Activated naive CD8-positive, alpha-beta T cell treated with anti-CD3 and anti-CD28 coated beads, Interleukin-2, amount 50 U/mL, for 24 hours (primary cell): ENCODE results near the gene LTBP4.

Experiments used
- ATAC-seq: fragments of 150-1000 bp; cut with Tn5 transposase; one replicate; pipeline ENCODE4 v1.10.0; 2021
- DNase-seq: peaks from one replicate; pipeline ENCODE4 v3.0.0; 2021
- H3K27ac Mint-ChIP-seq: one replicate; pipeline ENCODE4 v1.8.0; 2021; ENCODE audit warnings: mild to moderate bottlenecking, mixed read lengths
- H3K27me3 Mint-ChIP-seq: one replicate; pipeline ENCODE4 v1.8.0; 2021; ENCODE audit warnings: mixed read lengths
- H3K36me3 Mint-ChIP-seq: one replicate; pipeline ENCODE4 v1.8.0; 2021; ENCODE audit warnings: low read depth, mixed read lengths
- H3K4me1 Mint-ChIP-seq: one replicate; pipeline ENCODE4 v1.8.0; 2021; ENCODE audit warnings: mixed read lengths
- H3K4me3 Mint-ChIP-seq: one replicate; pipeline ENCODE4 v1.8.0; 2021; ENCODE audit warnings: mild to moderate bottlenecking, moderate library complexity, mixed read lengths
- H3K9me3 Mint-ChIP-seq: one replicate; pipeline ENCODE4 v1.8.0; 2021; ENCODE audit warnings: mixed read lengths

LTBP4 gene

GRCh38 chr19:40570313-40571004, 30.7 kb upstream of the LTBP4 start:
- ATAC-seq (peak; percentile 87), DNase-seq (peak; percentile 93)
- H3K27me3 Mint-ChIP-seq: peaks cover 30% of the 10 kb centered on the region

GRCh38 chr19:40571005-40571318, 30.2 kb upstream of the LTBP4 start:
- Mint-ChIP-seq H3K4me1 (peaks cover 18% of the 10 kb centered on the region), H3K27me3 (peaks cover 30% of the 10 kb centered on the region), H3K36me3 (no peaks in the 10 kb centered on the region), H3K27ac (peak overlapping the region; percentile 77), H3K4me3 (peak overlapping the region; percentile 63), H3K9me3 (peaks cover 4% of the 10 kb centered on the region)
- ATAC-seq: no peak
- no peak for DNase-seq

More at GRCh38 chr19:40570313-40571004, 30.7 kb upstream of the LTBP4 start:
- no peaks in the 10 kb centered on the region for H3K36me3 Mint-ChIP-seq
- peak overlapping the region; percentile 63 for H3K4me3 Mint-ChIP-seq
- peak overlapping the region; percentile 77 for H3K27ac Mint-ChIP-seq
- H3K4me1 Mint-ChIP-seq: peaks cover 16% of the 10 kb centered on the region
- H3K9me3 Mint-ChIP-seq: peaks cover 4% of the 10 kb centered on the region

DNA sequence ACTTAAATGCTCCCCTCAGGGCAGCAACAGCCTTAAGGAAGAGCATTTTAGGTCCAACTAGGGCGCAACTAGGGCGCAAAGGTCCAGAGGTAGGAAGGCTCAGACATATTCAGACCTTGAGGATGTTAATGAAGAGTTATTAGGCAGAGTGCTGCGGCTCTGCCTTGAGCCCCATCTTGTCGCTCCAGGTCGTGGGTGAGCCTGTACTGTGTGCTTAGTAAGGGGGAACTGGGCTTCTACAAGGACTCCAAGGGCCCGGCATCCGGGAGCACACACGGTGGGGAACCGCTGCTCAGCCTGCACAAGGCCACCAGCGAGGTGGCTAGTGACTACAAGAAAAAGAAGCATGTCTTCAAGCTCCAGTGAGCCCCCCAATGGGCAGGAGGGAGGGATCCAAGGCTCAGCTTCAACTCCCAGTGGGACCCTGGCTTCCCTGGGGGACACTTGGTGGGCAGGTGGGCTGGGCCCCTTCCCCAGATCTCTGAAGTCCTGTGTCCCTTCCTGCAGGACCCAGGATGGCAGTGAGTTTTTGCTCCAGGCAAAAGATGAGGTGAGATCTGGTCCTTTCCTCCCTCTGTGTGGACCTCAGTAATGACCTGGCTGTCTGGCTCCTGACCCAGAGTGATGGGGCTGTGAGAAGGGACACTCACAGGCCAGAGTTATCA, 29.2 kb upstream of the LTBP4 start:
- H3K4me3 Mint-ChIP-seq: no peak overlapping the region
- peaks cover 23% of the 10 kb centered on the region for H3K27me3 Mint-ChIP-seq
- no peak overlapping the region for H3K27ac Mint-ChIP-seq
- DNase-seq (no peak), ATAC-seq (no peak)
- H3K9me3 Mint-ChIP-seq: peaks cover 4% of the 10 kb centered on the region
- no peaks in the 10 kb centered on the region for H3K36me3 Mint-ChIP-seq
- H3K4me1 Mint-ChIP-seq: peaks cover 19% of the 10 kb centered on the region

DNA sequence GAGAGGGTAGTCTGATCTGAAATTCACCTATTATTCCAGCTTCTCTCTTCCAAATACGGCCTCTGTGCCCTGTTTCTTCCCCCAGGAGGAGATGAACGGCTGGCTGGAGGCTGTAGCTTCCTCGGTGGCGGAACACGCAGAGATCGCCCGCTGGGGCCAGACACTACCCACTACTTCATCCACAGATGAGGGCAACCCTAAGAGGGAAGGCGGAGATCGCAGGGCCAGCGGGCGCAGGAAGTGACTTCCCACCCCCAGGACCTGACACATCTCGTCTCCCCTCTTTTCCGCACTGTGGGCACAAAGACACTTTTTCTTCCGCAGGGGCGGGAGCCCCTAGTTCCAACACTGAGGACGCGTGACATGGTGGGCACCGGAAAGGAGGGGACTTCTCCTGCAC, 25.8 kb upstream of the LTBP4 start:
- no peak for ATAC-seq
- DNase-seq: no peak
- H3K4me1 Mint-ChIP-seq: peaks cover 25% of the 10 kb centered on the region
- peak overlapping the region; percentile 45 for H3K4me3 Mint-ChIP-seq
- peaks cover 4% of the 10 kb centered on the region for H3K9me3 Mint-ChIP-seq
- peaks cover 4% of the 10 kb centered on the region for H3K36me3 Mint-ChIP-seq
- no peak overlapping the region for H3K27ac Mint-ChIP-seq
- H3K27me3 Mint-ChIP-seq: no peaks in the 10 kb centered on the region

GRCh38 chr19:40576151-40576584, 25.0 kb upstream of the LTBP4 start:
- ATAC-seq: peak; percentile 23
- Mint-ChIP-seq H3K27ac (peak overlapping the region; percentile 82), H3K27me3 (no peaks in the 10 kb centered on the region), H3K4me3 (peak overlapping the region; percentile 85), H3K9me3 (no peaks in the 10 kb centered on the region), H3K4me1 (peaks cover 19% of the 10 kb centered on the region), H3K36me3 (peaks cover 8% of the 10 kb centered on the region)
- peak; percentile 41 for DNase-seq

DNA sequence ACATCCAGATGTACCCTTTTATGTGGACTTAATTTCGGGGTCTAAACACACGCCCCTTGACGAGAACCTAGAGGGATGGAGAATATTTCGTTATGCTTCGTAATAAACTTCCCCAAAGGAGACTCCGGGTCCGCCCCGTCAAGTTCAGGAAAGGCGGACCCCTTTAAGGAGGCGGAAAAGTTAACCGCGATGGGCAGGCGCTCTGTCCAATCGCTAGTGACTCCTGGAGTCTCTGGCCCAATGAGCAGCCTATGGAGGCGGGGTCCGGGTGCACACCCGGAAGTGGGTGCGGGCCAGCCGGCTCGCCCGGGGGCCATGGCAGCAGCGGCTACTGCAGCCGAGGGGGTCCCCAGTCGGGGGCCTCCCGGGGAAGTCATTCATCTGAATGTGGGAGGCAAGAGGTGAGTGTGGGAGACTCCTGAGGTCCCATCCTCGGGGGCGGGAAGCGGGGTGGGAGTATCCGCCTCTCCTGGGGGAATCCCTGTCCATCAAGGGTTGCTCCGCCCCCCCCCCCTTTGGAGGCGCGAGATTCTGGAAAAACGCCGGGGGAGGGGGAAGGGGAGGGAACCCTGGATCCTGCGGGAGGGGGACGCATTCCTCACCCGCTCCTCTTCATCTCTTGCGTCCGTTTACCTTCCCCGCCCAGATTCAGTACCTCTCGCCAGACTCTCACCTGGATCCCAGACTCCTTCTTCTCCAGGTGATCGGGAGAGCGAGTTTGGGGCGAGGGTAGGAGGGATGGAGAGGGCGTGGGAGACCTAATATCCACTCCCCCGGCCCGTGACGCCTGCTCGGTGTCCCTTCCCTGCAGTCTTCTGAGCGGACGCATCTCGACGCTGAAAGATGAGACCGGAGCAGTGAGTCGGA, 24.4 kb upstream of the LTBP4 start, which contains the start of gene SHKBP1:
Gene SHKBP1, plus strand, starts transcription at position 289 of the 867 bp plus-strand sequence. Its CDS starts 27 bp downstream, at position 316.
- H3K36me3 Mint-ChIP-seq: peaks cover 12% of the 10 kb centered on the region
- peak within 1 kb of the TSS; percentile 82 for H3K27ac Mint-ChIP-seq
- DNase-seq (peak; percentile 93), ATAC-seq (peak; percentile 100)
- H3K4me3 Mint-ChIP-seq: peak within 1 kb of the TSS; percentile 85
- H3K9me3 Mint-ChIP-seq: no peaks in the 10 kb centered on the region
- no peaks in the 10 kb centered on the region for H3K27me3 Mint-ChIP-seq
- peaks cover 19% of the 10 kb centered on the region for H3K4me1 Mint-ChIP-seq

- H3K27me3 Mint-ChIP-seq: no peaks in the 10 kb centered on the region
- H3K9me3 Mint-ChIP-seq: no peaks in the 10 kb centered on the region
- H3K4me1 Mint-ChIP-seq: peaks cover 19% of the 10 kb centered on the region
- H3K4me3 Mint-ChIP-seq: peak overlapping the region; percentile 85
- H3K36me3 Mint-ChIP-seq: peaks cover 16% of the 10 kb centered on the region
- H3K27ac Mint-ChIP-seq: no peak overlapping the region
- DNase-seq (no peak), ATAC-seq (no peak)
Measured at GRCh38 chr19:40578442-40578908, 22.7 kb upstream of the LTBP4 start.

GRCh38 chr19:40580619-40581018, 20.6 kb upstream of the LTBP4 start:
- Mint-ChIP-seq H3K4me1 (peaks cover 23% of the 10 kb centered on the region), H3K36me3 (peaks cover 18% of the 10 kb centered on the region), H3K27ac (no peak overlapping the region)

GRCh38 chr19:40581531-40581930, 19.6 kb upstream of the LTBP4 start:
- Mint-ChIP-seq H3K9me3 (no peaks in the 10 kb centered on the region), H3K4me1 (peaks cover 23% of the 10 kb centered on the region), H3K27ac (no peak overlapping the region), H3K36me3 (peaks cover 23% of the 10 kb centered on the region), H3K27me3 (no peaks in the 10 kb centered on the region), H3K4me3 (no peak overlapping the region)
- ATAC-seq (no peak), DNase-seq (no peak)

More at GRCh38 chr19:40580619-40581018, 20.6 kb upstream of the LTBP4 start:
- DNase-seq (no peak), ATAC-seq (no peak)
- H3K9me3 Mint-ChIP-seq: no peaks in the 10 kb centered on the region
- H3K27me3 Mint-ChIP-seq: no peaks in the 10 kb centered on the region
- H3K4me3 Mint-ChIP-seq: no peak overlapping the region

- Mint-ChIP-seq H3K36me3 (peaks cover 29% of the 10 kb centered on the region), H3K9me3 (no peaks in the 10 kb centered on the region), H3K4me3 (no peak overlapping the region), H3K4me1 (peaks cover 22% of the 10 kb centered on the region), H3K27ac (no peak overlapping the region), H3K27me3 (no peaks in the 10 kb centered on the region)
- ATAC-seq (no peak), DNase-seq (no peak)
Measured at GRCh38 chr19:40582467-40582866, 18.7 kb upstream of the LTBP4 start.

DNA sequence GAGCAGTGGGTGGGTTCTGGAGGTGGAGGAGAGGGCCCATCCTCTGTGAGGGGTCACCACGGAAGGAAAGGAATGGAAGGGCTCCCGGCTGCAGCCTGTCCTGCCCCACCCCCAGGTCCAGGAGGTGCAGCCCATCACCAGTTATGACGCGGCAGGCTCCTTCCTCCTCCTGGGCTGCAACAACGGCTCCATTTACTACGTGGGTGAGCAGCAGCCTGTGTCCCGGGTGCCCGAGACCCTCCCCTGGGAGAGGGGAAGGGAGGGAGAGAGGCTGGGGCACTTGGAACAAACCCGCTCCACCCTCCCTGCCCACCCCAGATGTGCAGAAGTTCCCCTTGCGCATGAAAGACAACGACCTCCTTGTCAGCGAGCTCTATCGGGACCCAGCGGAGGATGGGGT, 17.9 kb upstream of the LTBP4 start:
- peaks cover 26% of the 10 kb centered on the region for H3K36me3 Mint-ChIP-seq
- peaks cover 14% of the 10 kb centered on the region for H3K4me1 Mint-ChIP-seq
- ATAC-seq: no peak

DNA sequence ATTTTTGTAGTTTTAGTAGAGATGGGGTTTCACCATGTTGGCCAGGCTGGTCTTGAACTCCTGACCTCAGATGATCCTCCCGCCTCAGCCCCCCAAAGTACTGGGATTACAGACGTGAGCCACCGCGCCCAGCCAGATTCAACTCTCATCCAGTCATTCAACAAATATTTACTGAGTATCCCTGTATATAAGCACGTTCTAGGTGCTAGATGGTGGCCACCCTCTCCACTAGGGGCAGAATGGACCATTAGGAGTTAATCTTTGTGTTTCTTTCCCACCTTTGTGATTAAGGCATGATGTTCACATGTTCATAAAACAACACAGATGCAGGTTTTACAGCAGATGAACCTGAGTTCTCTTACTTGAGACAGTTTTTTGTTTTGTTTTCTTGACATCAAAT, 17.2 kb upstream of the LTBP4 start:
- H3K36me3 Mint-ChIP-seq: peaks cover 28% of the 10 kb centered on the region
- ATAC-seq: no peak
- H3K4me1 Mint-ChIP-seq: peaks cover 10% of the 10 kb centered on the region
- H3K27ac Mint-ChIP-seq: no peak overlapping the region
- no peaks in the 10 kb centered on the region for H3K9me3 Mint-ChIP-seq
- H3K4me3 Mint-ChIP-seq: no peak overlapping the region
- H3K27me3 Mint-ChIP-seq: no peaks in the 10 kb centered on the region
- DNase-seq: no peak

More for the DNA sequence above, 17.9 kb upstream of the LTBP4 start:
- H3K27me3 Mint-ChIP-seq: no peaks in the 10 kb centered on the region
- H3K4me3 Mint-ChIP-seq: no peak overlapping the region
- no peak overlapping the region for H3K27ac Mint-ChIP-seq
- no peak for DNase-seq
- no peaks in the 10 kb centered on the region for H3K9me3 Mint-ChIP-seq

GRCh38 chr19:40585241-40585981, 15.8 kb upstream of the LTBP4 start:
- H3K36me3 Mint-ChIP-seq: peaks cover 26% of the 10 kb centered on the region
- H3K4me1 Mint-ChIP-seq: peaks cover 10% of the 10 kb centered on the region
- no peak overlapping the region for H3K27ac Mint-ChIP-seq
- no peak overlapping the region for H3K4me3 Mint-ChIP-seq
- H3K9me3 Mint-ChIP-seq: no peaks in the 10 kb centered on the region
- H3K27me3 Mint-ChIP-seq: no peaks in the 10 kb centered on the region
- no peak for DNase-seq
- ATAC-seq: no peak

DNA sequence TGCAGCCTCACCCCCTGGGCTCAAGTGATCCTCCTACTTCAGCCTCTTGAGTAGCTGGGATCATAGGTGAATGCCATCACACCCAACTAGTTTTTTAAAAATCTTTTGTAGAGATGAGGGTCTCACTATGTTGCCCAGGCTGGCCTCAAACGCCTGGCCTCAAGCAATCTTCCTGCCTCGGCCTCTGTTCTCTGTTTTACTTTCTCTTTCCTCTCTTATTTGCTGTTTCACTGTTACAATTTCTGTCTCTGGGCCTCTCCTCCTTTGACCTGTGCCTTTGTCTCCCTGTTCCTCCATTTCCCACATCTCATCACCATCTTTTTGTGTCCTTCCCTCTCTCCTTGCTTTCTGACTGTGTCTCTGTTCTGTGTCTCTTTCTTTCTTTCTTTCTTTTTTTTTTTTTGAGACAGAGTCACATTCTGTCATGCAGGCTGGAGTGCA, 15.2 kb upstream of the LTBP4 start:
- Mint-ChIP-seq H3K4me3 (no peak overlapping the region), H3K9me3 (no peaks in the 10 kb centered on the region), H3K27ac (no peak overlapping the region), H3K36me3 (peaks cover 23% of the 10 kb centered on the region), H3K4me1 (peaks cover 10% of the 10 kb centered on the region), H3K27me3 (no peaks in the 10 kb centered on the region)
- ATAC-seq (no peak), DNase-seq (no peak)
